ENCODE measurements around the gene ADAMTSL2.

GRCh38 chr9:133583586-133583985 is 49.1 kb downstream of the ADAMTSL2 start:
- TF ChIP-seq CTCF (IDR thresholded peaks at IDR 0.05) (no peak), NFYB (CRISPR knock-in tag; conservative IDR thresholded peaks at IDR 0.05; ENCODE audit: low read depth) (no peak), USF2 (CRISPR knock-in tag; IDR thresholded peaks at IDR 0.05) (no peak), ATF6 (CRISPR knock-in tag; IDR thresholded peaks at IDR 0.05) (no peak), IRF2 (CRISPR knock-in tag; IDR thresholded peaks at IDR 0.05; ENCODE audit: borderline replicate concordance, low read depth) (no peak), CREB1 (CRISPR knock-in tag; IDR thresholded peaks at IDR 0.05) (no peak), ZNF138 (CRISPR knock-in tag; conservative IDR thresholded peaks at IDR 0.05) (no peak), NR2C2 (CRISPR knock-in tag; IDR thresholded peaks at IDR 0.05) (no peak), TP53 (CRISPR knock-in tag; IDR thresholded peaks at IDR 0.05) (no peak), ZNF232 (CRISPR knock-in tag; IDR thresholded peaks at IDR 0.05) (no peak), GABPB1 (CRISPR knock-in tag; IDR thresholded peaks at IDR 0.05) (no peak), ZNF532 (CRISPR knock-in tag; IDR thresholded peaks at IDR 0.05; ENCODE audit: borderline replicate concordance) (no peak)
- TF ChIP-seq, protein P1, sequence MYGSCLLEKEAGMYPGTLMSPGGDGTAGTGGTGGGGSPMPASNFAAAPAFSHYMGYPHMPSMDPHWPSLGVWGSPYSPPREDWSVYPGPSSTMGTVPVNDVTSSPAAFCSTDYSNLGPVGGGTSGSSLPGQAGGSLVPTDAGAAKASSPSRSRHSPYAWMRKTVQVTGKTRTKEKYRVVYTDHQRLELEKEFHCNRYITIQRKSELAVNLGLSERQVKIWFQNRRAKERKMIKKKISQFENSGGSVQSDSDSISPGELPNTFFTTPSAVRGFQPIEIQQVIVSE (CRISPR knock-in tag; IDR thresholded peaks at IDR 0.05; ENCODE audit: borderline replicate concordance), result no peak
